CD4-positive, alpha-beta memory T cell (primary cell): ENCODE data around the gene SPAG7. TPM values are rescaled to one million over a fixed set of nuclear protein-coding genes. Genes with fewer than 3 reads are reported as not detected.

ENCODE experiments used
- CTCF ChIA-PET: fragments of 350-600 bp; sonication (Branson Sonifier 250); formaldehyde crosslinking; loops from one replicate; lab custom pipeline; 2021; ENCODE audit warnings: inconsistent platforms; ENCODE audit not compliant: partially characterized antibody; lab: Charles Lee
- POLR2A ChIA-PET: fragments of 350-600 bp; sonication (Branson Sonifier 250); formaldehyde crosslinking; loops from one replicate; lab custom pipeline; 2021; ENCODE audit not compliant: partially characterized antibody; lab: Charles Lee
- DNase-seq, 5 donors: peaks; one replicate each; pipeline versions ENCODE4 v3.0.0 to v3.0.0-alpha.2; 2020 to 2022; ENCODE audit warnings: mixed read lengths in 1 of 5
- H3K27ac ChIP-seq: one replicate; pipeline ENCODE4 v1.7.0; 2013; ENCODE audit warnings: low read depth, low read length
- H3K27me3 ChIP-seq: 2 replicates; pipeline ENCODE4 v1.7.0; 2013; ENCODE audit warnings: mild to moderate bottlenecking, low read length, moderate library complexity; ENCODE audit not compliant: insufficient read depth
- H3K36me3 ChIP-seq: 2 replicates; pipeline ENCODE4 v1.7.0; 2013; ENCODE audit warnings: mild to moderate bottlenecking, low read length, moderate library complexity; ENCODE audit not compliant: insufficient read depth
- H3K4me1 ChIP-seq: 2 replicates; pipeline ENCODE4 v1.7.0; 2013; ENCODE audit warnings: mild to moderate bottlenecking, low read length, moderate library complexity; ENCODE audit not compliant: insufficient read depth
- H3K4me3 ChIP-seq, 2 donors: one replicate each; pipeline ENCODE4 v1.7.0; 2013; ENCODE audit warnings: low read length in 2 of 2, mild to moderate bottlenecking in 1 of 2
- H3K9me3 ChIP-seq, 2 donors: one replicate each; pipeline ENCODE4 v1.7.0; 2013; ENCODE audit warnings: low read length in 2 of 2, control low read depth in 1 of 2; ENCODE audit not compliant: control insufficient read depth in 1 of 2
- H3K27ac Mint-ChIP-seq, 7 donors: one replicate each; pipeline ENCODE4 v1.8.0; 2020 to 2021; ENCODE audit warnings: mixed read lengths in 7 of 7, mild to moderate bottlenecking in 6 of 7, inconsistent platforms in 3 of 7, moderate library complexity in 3 of 7
- H3K27me3 Mint-ChIP-seq, 2 donors: one replicate each; pipeline ENCODE4 v1.8.0; 2020 to 2021; ENCODE audit warnings: mixed read lengths in 2 of 2
- H3K36me3 Mint-ChIP-seq, 2 donors: one replicate each; pipeline ENCODE4 v1.8.0; 2020 to 2021; ENCODE audit warnings: mixed read lengths in 2 of 2, inconsistent platforms in 1 of 2, mild to moderate bottlenecking in 1 of 2
- H3K4me1 Mint-ChIP-seq, 4 donors: one replicate each; pipeline ENCODE4 v1.8.0; 2020 to 2021; ENCODE audit warnings: mixed read lengths in 4 of 4, mild to moderate bottlenecking in 1 of 4
- H3K4me3 Mint-ChIP-seq, 8 donors: one replicate each; pipeline ENCODE4 v1.8.0; 2020 to 2021; ENCODE audit warnings: mixed read lengths in 8 of 8, mild to moderate bottlenecking in 7 of 8, moderate library complexity in 6 of 8, inconsistent platforms in 3 of 8
- H3K9me3 Mint-ChIP-seq, 8 donors: one replicate each; pipeline ENCODE4 v1.8.0; 2020 to 2021; ENCODE audit warnings: mixed read lengths in 8 of 8, mild to moderate bottlenecking in 5 of 8, inconsistent platforms in 3 of 8, moderate library complexity in 1 of 8
- intact Hi-C: fragments of 100-400 bp; cut with micrococcal nuclease; formaldehyde crosslinking; loops from one replicate; pipeline ENCODE4 v1.15.1; 2023
- polyA plus RNA-seq, 2 donors: library from polyadenylated mRNA; unstranded; fragments of 300-500 nt; fragmentation: Illumina TruSeq; gene quantifications; one replicate each; pipeline ENCODE4 v1.2.3, GENCODE V29; 2021
- total RNA-seq, 2 experiments: library from RNA; stranded (reverse); gene quantifications; one replicate each; pipeline ENCODE4 v1.2.3, GENCODE V29; 2021

SPAG7 gene
- total and polyA plus RNA-seq, 4 experiments from 2014 or later = 36.7 to 133 (median 66.2) TPM

GRCh38 chr17:4970273-4970672, 2.7 kb upstream of the SPAG7 start:
- Mint-ChIP-seq H3K27ac (peak overlapping the region in 3 of 7 donors; percentile 46 to 81 (median 76)), H3K4me1 (peaks cover 12 to 30% (median 25%) of the 10 kb centered on the region in 4 donors), H3K36me3 (peaks cover 40 to 44% of the 10 kb centered on the region in 2 donors), H3K4me3 (peak overlapping the region in 5 of 8 donors; percentile 5 to 53 (median 51)), H3K9me3 (no peaks in the 10 kb centered on the region), H3K27me3 (no peaks in the 10 kb centered on the region)
- Histone ChIP-seq H3K9me3 (no peaks in the 10 kb centered on the region), H3K4me1 (peaks cover 28% of the 10 kb centered on the region), H3K27ac (no peak overlapping the region), H3K36me3 (peaks cover 27% of the 10 kb centered on the region), H3K4me3 (no peak overlapping the region), H3K27me3 (no peaks in the 10 kb centered on the region)
- CTCF ChIA-PET = interaction anchor here (1.5 to 4.0 kb wide), 6 partner anchors 11 to 91 kb away, joined by 3 to 20 read pairs (median 10); partner anchors contain the start of genes CHRNE, RNF167 and SLC25A11
- POLR2A ChIA-PET = interaction anchor here (1.0 to 27.9 kb wide), 7 partner anchors 10 to 71 kb away, joined by 3 to 973 read pairs (median 4); partner anchors contain the start of genes C17orf107, CAMTA2, ENO3 and PFN1
- no peak for DNase-seq
- intact Hi-C loops = no loop called here

- H3K4me3 Mint-ChIP-seq = no peak overlapping the region
- H3K4me1 ChIP-seq = peaks cover 28% of the 10 kb centered on the region
- peaks cover 25% of the 10 kb centered on the region for H3K36me3 ChIP-seq
- no peaks in the 10 kb centered on the region for H3K27me3 Mint-ChIP-seq
- no peaks in the 10 kb centered on the region for H3K9me3 ChIP-seq
- peaks cover 36 to 39% of the 10 kb centered on the region in 2 donors for H3K36me3 Mint-ChIP-seq
- POLR2A ChIA-PET = interaction anchor here (1.3 to 27.9 kb wide), 7 partner anchors 11 to 61 kb away, joined by 4 to 973 read pairs (median 40); partner anchors contain the start of genes CAMTA2, ENO3, INCA1 and KIF1C
- no peaks in the 10 kb centered on the region for H3K27me3 ChIP-seq
- no peak overlapping the region for H3K4me3 ChIP-seq
- H3K27ac Mint-ChIP-seq = peak overlapping the region in 1 of 7 donors; percentile 91
- H3K4me1 Mint-ChIP-seq = peaks cover 14 to 29% (median 26%) of the 10 kb centered on the region in 4 donors
- CTCF ChIA-PET = interaction anchor here (1.3 to 3.6 kb wide), 8 partner anchors 11 to 93 kb away, joined by 3 to 26 read pairs (median 12); partner anchors contain the start of genes CHRNE, RNF167 and SLC25A11
- H3K9me3 Mint-ChIP-seq = no peaks in the 10 kb centered on the region
- intact Hi-C loops = loop anchor here (5.0 kb wide), 1 partner anchor 37 kb away; the partner anchor contains the start of gene GP1BA
- peak overlapping the region; percentile 81 for H3K27ac ChIP-seq
- peak in 1 of 5 donors; percentile 50 for DNase-seq
These were observed 2.0 kb upstream of the SPAG7 start for GRCh38 chr17:4969551-4970173.

- Histone ChIP-seq H3K4me1 (peaks cover 28% of the 10 kb centered on the region), H3K4me3 (peak overlapping the region; percentile 64 to 95), H3K36me3 (peaks cover 19% of the 10 kb centered on the region), H3K9me3 (no peaks in the 10 kb centered on the region), H3K27ac (peak overlapping the region; percentile 81), H3K27me3 (no peaks in the 10 kb centered on the region)
- intact Hi-C loops = loop anchor here (5.0 kb wide), 1 partner anchor 37 kb away; the partner anchor contains the start of gene GP1BA
- H3K4me3 Mint-ChIP-seq = no peak overlapping the region
- no peaks in the 10 kb centered on the region for H3K9me3 Mint-ChIP-seq
- H3K4me1 Mint-ChIP-seq = peaks cover 15 to 27% (median 24%) of the 10 kb centered on the region in 4 donors
- H3K36me3 Mint-ChIP-seq = peaks cover 32 to 34% of the 10 kb centered on the region in 2 donors
- H3K27ac Mint-ChIP-seq = no peak overlapping the region
- peak in 1 of 5 donors; percentile 67 for DNase-seq
- ChIA-PET POLR2A (interaction anchor here (1.3 to 27.9 kb wide), 7 partner anchors 10 to 62 kb away, joined by 4 to 973 read pairs (median 40); partner anchors contain the start of genes CAMTA2, ENO3, INCA1 and KIF1C), CTCF (interaction anchor here (1.3 to 3.6 kb wide), 7 partner anchors 12 to 93 kb away, joined by 4 to 26 read pairs (median 19); partner anchors contain the start of genes CHRNE, ENO3, RNF167 and SLC25A11)
- no peaks in the 10 kb centered on the region for H3K27me3 Mint-ChIP-seq
These were observed 1.5 kb upstream of the SPAG7 start for GRCh38 chr17:4969047-4969550.

GRCh38 chr17:4968486-4969046, 949 bp upstream of the SPAG7 start:
- no peaks in the 10 kb centered on the region for H3K9me3 Mint-ChIP-seq
- ChIA-PET POLR2A (interaction anchor here (1.0 to 27.9 kb wide), 14 partner anchors 11 to 447 kb away, joined by 3 to 973 read pairs (median 16); partner anchors contain the start of genes C17orf107, CAMTA2, CHRNE and ENO3), CTCF (interaction anchor here (1.3 to 3.6 kb wide), 9 partner anchors 12 to 94 kb away, joined by 4 to 29 read pairs (median 19); partner anchors contain the start of genes CAMTA2, CHRNE, ENO3 and RNF167)
- Histone ChIP-seq H3K9me3 (no peaks in the 10 kb centered on the region), H3K4me1 (peaks cover 28% of the 10 kb centered on the region), H3K36me3 (peaks cover 15% of the 10 kb centered on the region), H3K4me3 (peak overlapping the region; percentile 64 to 95), H3K27ac (peak overlapping the region; percentile 81), H3K27me3 (no peaks in the 10 kb centered on the region)
- peaks cover 16 to 26% (median 24%) of the 10 kb centered on the region in 4 donors for H3K4me1 Mint-ChIP-seq
- H3K27me3 Mint-ChIP-seq = no peaks in the 10 kb centered on the region
- no peak overlapping the region for H3K4me3 Mint-ChIP-seq
- H3K36me3 Mint-ChIP-seq = peaks cover 28 to 30% of the 10 kb centered on the region in 2 donors
- DNase-seq = no peak
- intact Hi-C loops = loop anchor here (5.0 kb wide), 1 partner anchor 36 kb away; the partner anchor contains the start of gene GP1BA
- H3K27ac Mint-ChIP-seq = no peak overlapping the region

GRCh38 chr17:4966844-4967538, 626 bp downstream of the SPAG7 start:
- CTCF ChIA-PET = interaction anchor here (0.7 to 3.6 kb wide), 19 partner anchors 10 to 177 kb away, joined by 3 to 29 read pairs (median 7); partner anchors contain the start of genes CAMTA2, CHRNE, ENO3 and PFN1
- intact Hi-C loops = loop anchor here (1.0 to 5.0 kb wide), 10 partner anchors 13 to 257 kb away; partner anchors contain the start of genes ARRB2, CAMTA2, GP1BA and MED11
- H3K27me3 Mint-ChIP-seq = no peaks in the 10 kb centered on the region

More at GRCh38 chr17:4966844-4967538, 626 bp downstream of the SPAG7 start:
- Mint-ChIP-seq H3K27ac (peak overlapping the region in 2 of 7 donors; percentile 81 to 85), H3K36me3 (peaks cover 20 to 23% of the 10 kb centered on the region in 2 donors), H3K4me1 (peaks cover 16 to 27% (median 24%) of the 10 kb centered on the region in 4 donors), H3K4me3 (peak overlapping the region in 1 of 8 donors; percentile 56), H3K9me3 (no peaks in the 10 kb centered on the region)
- DNase-seq = peak; percentile 96 to 99 (median 98)
- POLR2A ChIA-PET = interaction anchor here (0.6 to 27.9 kb wide), 36 partner anchors 12 to 824 kb away, joined by 3 to 973 read pairs (median 6); partner anchors contain the start of genes C17orf107, CAMTA2, CHRNE and CYB5D2
- Histone ChIP-seq H3K27me3 (no peaks in the 10 kb centered on the region), H3K36me3 (no peaks in the 10 kb centered on the region), H3K27ac (peak overlapping the region; percentile 81), H3K9me3 (no peaks in the 10 kb centered on the region), H3K4me1 (peaks cover 28% of the 10 kb centered on the region), H3K4me3 (peak overlapping the region; percentile 64 to 95)
